HEK293T (cell line): Measurements from ENCODE around the gene SLC25A21.

Source experiments
- BHLHE40 ChIP-seq: fragments of 450-650 bp; IDR thresholded peaks from 2 replicates; pipeline ENCODE4 v1.6.1; 2016; ENCODE audit warnings: mild to moderate bottlenecking, moderate library complexity, borderline replicate concordance
- CTBP1 ChIP-seq: fragments of 450-650 bp; IDR thresholded peaks from 2 replicates; pipeline ENCODE4 v1.6.1; 2016; ENCODE audit warnings: borderline replicate concordance
- ELF4 ChIP-seq: fragments of 450-650 bp; IDR thresholded peaks from 2 replicates; pipeline ENCODE4 v1.6.1; 2017; ENCODE audit warnings: antibody characterized with exemption
- FOXM1 ChIP-seq: fragments of 450-650 bp; IDR thresholded peaks from 2 replicates; pipeline ENCODE4 v1.6.1; 2017; ENCODE audit warnings: mild to moderate bottlenecking, borderline replicate concordance
- HDGF ChIP-seq: fragments of 450-650 bp; IDR thresholded peaks from 2 replicates; pipeline ENCODE4 v1.6.1; 2017; ENCODE audit warnings: antibody characterized with exemption, borderline replicate concordance
- PKNOX1 ChIP-seq: fragments of 450-650 bp; IDR thresholded peaks from 2 replicates; pipeline ENCODE4 v1.6.1; 2016
- SP1 ChIP-seq: fragments of 450-650 bp; IDR thresholded peaks from 2 replicates; pipeline ENCODE4 v1.6.1; 2017
- TARDBP ChIP-seq: fragments of 450-650 bp; IDR thresholded peaks from 2 replicates; pipeline ENCODE4 v1.6.1; 2016
- ZNF384 ChIP-seq: fragments of 450-650 bp; IDR thresholded peaks from 2 replicates; pipeline ENCODE4 v1.6.1; 2016

- TF ChIP-seq SP1 (no peak), PKNOX1 (no peak), ZNF384 (no peak), BHLHE40 (no peak), FOXM1 (no peak), TARDBP (no peak), CTBP1 (no peak), ELF4 (no peak), HDGF (no peak)
These were observed 422.2 kb downstream of the SLC25A21 start for GRCh38 chr14:36750244-36750643.
